ENCODE measurements around the gene NME3.
A peak's percentile ranks its signal among the peaks of the same experiment; 100 is the strongest.

NME3 gene

GRCh38 chr16:1793578-1794220, 22.4 kb upstream of the NME3 start, which contains the start of gene IGFALS:
Gene IGFALS, minus strand, starts transcription at chr16:1793705. Its CDS starts 53 bp downstream, at chr16:1793652.
- no peak for DNase-seq

GRCh38 chr16:1792836-1793577, 21.7 kb upstream of the NME3 start:
- no peak for DNase-seq

GRCh38 chr16:1791943-1792812, 20.8 kb upstream of the NME3 start:
- no peak for DNase-seq

- DNase-seq: no peak
Measured at GRCh38 chr16:1791256-1791942, 20.1 kb upstream of the NME3 start.

- DNase-seq: no peak
Measured at GRCh38 chr16:1790611-1791255, 19.4 kb upstream of the NME3 start.

- DNase-seq: no peak
Measured at GRCh38 chr16:1790261-1790610, 18.9 kb upstream of the NME3 start.

GRCh38 chr16:1789643-1790045, 18.3 kb upstream of the NME3 start:
- no peak for DNase-seq

GRCh38 chr16:1788708-1789100, 17.4 kb upstream of the NME3 start:
- DNase-seq: peak; percentile 1

- no peak for DNase-seq
Measured at GRCh38 chr16:1788095-1788707, 16.9 kb upstream of the NME3 start.

- no peak for DNase-seq
Measured at GRCh38 chr16:1787322-1788094, 16.2 kb upstream of the NME3 start.

GRCh38 chr16:1787056-1787321, 15.6 kb upstream of the NME3 start:
- no peak for DNase-seq

GRCh38 chr16:1786242-1787055, 15.1 kb upstream of the NME3 start:
- DNase-seq: no peak

- no peak for DNase-seq
Measured at GRCh38 chr16:1785846-1786170, 14.5 kb upstream of the NME3 start.

- no peak for DNase-seq
Measured at GRCh38 chr16:1784977-1785845, 13.9 kb upstream of the NME3 start.

GRCh38 chr16:1782408-1783264, 11.3 kb upstream of the NME3 start, which contains the start of the genes NUBP2 and SPSB3:
Gene NUBP2, plus strand, starts transcription at chr16:1782960. Its CDS starts 61 bp downstream, at chr16:1783021.
Gene SPSB3, minus strand, starts transcription at chr16:1782571. Its CDS starts 1,088 bp downstream, at chr16:1781483.
- peak; percentile 97 for DNase-seq

GRCh38 chr16:1781758-1782407, 10.5 kb upstream of the NME3 start:
- no peak for DNase-seq

GRCh38 chr16:1781254-1781653, 9.9 kb upstream of the NME3 start:
- no peak for DNase-seq

- DNase-seq: no peak
Measured at GRCh38 chr16:1780677-1781072, 9.3 kb upstream of the NME3 start.

Measured in NCI-H1694 treated with DMSO at 0.1 percent for 48 hours (cell line).